NCI-H1930 (cell line): ENCODE measurements around the gene LHX5.

Experiments
- DNase-seq, 2 experiments: peaks; one replicate each; lab custom pipeline; 2025; lab: John Stamatoyannopoulos, UW

LHX5 gene

GRCh38 chr12:113477842-113478215, 6.2 kb upstream of the LHX5 start:
- no peak for DNase-seq

- DNase-seq, result no peak
These were observed 5.6 kb upstream of the LHX5 start for GRCh38 chr12:113477171-113477841.

GRCh38 chr12:113476176-113476986, 4.7 kb upstream of the LHX5 start:
- no peak for DNase-seq

GRCh38 chr12:113475451-113476175, 3.9 kb upstream of the LHX5 start:
- no peak for DNase-seq

- no peak for DNase-seq
These were observed 3.2 kb upstream of the LHX5 start for GRCh38 chr12:113474635-113475436.

GRCh38 chr12:113473942-113474341, 2.3 kb upstream of the LHX5 start:
- no peak for DNase-seq

- DNase-seq, result no peak
These were observed 1.7 kb upstream of the LHX5 start for GRCh38 chr12:113473400-113473799.

- DNase-seq, result no peak
These were observed 785 bp upstream of the LHX5 start for GRCh38 chr12:113472191-113473121.

- no peak for DNase-seq
These were observed 626 bp downstream of the LHX5 start for GRCh38 chr12:113470871-113471618.

- no peak for DNase-seq
These were observed 1.5 kb downstream of the LHX5 start for GRCh38 chr12:113469949-113470743.

GRCh38 chr12:113469224-113469948, 2.3 kb downstream of the LHX5 start:
- DNase-seq, result no peak

- no peak for DNase-seq
These were observed 3.1 kb downstream of the LHX5 start for GRCh38 chr12:113468365-113469223.

- DNase-seq, result no peak
These were observed 3.9 kb downstream of the LHX5 start for GRCh38 chr12:113467502-113468364.

- no peak for DNase-seq
These were observed 4.5 kb downstream of the LHX5 start for GRCh38 chr12:113467142-113467501.

- DNase-seq, result no peak
These were observed 5.1 kb downstream of the LHX5 start for GRCh38 chr12:113466454-113467141.

- no peak for DNase-seq
These were observed 5.7 kb downstream of the LHX5 start for GRCh38 chr12:113465808-113466453.
